GM13976 (cell line): ENCODE results near the gene EIF1AX.

ENCODE experiments used
- DNase-seq: peaks from one replicate; pipeline ENCODE4 v3.0.0; 2012; ENCODE audit warnings: low spot score
- in situ Hi-C: fragments of 300-500 bp; cut with MboI; formaldehyde crosslinking; loops from one replicate; pipeline ENCODE4 v1.12.0; 2022; ENCODE audit warnings: low sequenced_read_pairs, mixed read lengths, inconsistent platforms; ENCODE audit not compliant: unreplicated experiment
- TF ChIP-seq, protein P1 (sequence below): IDR thresholded peaks from 2 replicates; pipeline ENCODE4 v1.5.1; 2012; ENCODE audit warnings: borderline replicate concordance, mild to moderate bottlenecking; ENCODE audit not compliant: insufficient read depth; ENCODE audit errors: extremely low read depth, missing control alignments, control extremely low read depth

The EIF1AX gene

DNA sequence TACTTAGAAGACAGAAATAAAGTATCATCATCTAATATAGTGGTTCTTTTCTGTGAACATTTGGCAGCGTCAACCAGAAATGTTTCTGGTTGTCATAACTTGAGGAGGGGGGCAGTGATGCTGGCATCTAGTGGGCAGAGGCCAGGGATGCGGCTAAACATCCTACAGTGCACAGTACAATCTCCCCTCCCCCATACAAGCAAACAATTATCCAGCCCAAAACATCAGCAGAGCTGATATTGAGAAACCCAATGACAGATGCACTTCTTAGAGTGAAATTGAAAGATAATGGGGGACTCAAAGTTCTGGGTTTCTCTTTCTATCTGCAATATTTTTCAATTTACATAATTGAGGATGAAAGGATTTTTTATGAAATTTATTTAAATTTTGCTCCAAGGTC, 1.9 kb upstream of the EIF1AX start:
- TF ChIP-seq, protein P1, sequence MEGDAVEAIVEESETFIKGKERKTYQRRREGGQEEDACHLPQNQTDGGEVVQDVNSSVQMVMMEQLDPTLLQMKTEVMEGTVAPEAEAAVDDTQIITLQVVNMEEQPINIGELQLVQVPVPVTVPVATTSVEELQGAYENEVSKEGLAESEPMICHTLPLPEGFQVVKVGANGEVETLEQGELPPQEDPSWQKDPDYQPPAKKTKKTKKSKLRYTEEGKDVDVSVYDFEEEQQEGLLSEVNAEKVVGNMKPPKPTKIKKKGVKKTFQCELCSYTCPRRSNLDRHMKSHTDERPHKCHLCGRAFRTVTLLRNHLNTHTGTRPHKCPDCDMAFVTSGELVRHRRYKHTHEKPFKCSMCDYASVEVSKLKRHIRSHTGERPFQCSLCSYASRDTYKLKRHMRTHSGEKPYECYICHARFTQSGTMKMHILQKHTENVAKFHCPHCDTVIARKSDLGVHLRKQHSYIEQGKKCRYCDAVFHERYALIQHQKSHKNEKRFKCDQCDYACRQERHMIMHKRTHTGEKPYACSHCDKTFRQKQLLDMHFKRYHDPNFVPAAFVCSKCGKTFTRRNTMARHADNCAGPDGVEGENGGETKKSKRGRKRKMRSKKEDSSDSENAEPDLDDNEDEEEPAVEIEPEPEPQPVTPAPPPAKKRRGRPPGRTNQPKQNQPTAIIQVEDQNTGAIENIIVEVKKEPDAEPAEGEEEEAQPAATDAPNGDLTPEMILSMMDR = no peak
- in situ Hi-C loops = no loop called here
- no peak for DNase-seq

DNA sequence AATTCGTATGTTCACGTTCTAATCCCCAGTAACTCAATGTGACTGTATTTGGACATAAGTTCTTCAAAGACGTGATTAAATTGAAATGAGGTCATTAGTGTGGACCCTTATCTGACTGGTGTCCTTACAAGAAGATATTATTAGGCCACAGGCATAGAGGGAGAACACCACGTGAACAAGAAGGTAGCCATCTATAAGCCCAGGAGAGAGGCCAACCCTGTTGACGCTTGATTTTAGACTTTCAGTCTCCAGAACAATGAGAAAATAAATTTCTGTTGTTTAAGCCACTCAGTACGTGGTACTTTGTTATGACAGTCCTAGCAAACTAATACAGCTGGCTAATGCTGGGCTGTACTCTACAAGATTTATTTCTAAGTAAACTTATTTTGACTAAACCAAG, 1.5 kb upstream of the EIF1AX start:
- TF ChIP-seq, protein P1 = no peak
- in situ Hi-C loops = no loop called here
- DNase-seq = no peak

DNA sequence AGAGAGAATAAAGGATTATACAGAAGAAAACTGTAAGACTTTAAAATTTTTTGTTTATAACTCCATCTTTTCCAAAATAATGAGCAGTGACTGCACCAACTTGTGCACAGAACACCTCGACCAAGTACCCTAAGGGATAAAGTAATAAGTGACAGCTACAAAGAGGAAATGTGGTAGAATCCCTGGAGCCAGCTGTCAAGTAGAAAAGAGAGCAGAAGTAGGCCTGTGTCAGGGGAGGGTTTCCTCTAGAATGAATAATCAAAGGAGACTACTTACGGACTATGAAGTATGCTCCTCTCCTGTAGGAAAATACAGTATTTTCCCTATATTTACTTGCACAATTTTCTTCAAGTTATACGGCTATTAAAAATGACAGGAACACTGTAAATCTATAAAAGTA, 1.2 kb downstream of the EIF1AX start:
- in situ Hi-C loops = no loop called here
- TF ChIP-seq, protein P1 = no peak
- DNase-seq = no peak

DNA sequence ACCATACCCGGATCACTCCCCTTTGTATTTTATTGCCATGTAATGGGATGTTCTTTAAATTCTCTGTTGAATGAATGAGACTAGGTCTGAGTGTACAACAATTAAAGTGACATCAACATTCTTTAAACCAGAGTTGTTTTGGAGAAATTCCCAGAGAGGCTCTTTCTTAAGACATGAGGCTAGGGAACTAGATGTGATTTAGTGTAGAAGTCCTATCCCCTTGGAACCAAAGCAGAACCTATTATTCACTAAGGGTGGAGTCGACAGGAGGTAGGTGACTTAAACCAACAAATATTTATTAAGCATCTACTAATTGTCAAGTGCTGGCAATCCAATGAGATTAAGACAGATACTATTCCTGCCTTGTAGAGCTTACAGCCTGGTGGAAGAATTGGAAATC, 1.7 kb downstream of the EIF1AX start:
- in situ Hi-C loops = no loop called here
- TF ChIP-seq, protein P1 = no peak
- no peak for DNase-seq

DNA sequence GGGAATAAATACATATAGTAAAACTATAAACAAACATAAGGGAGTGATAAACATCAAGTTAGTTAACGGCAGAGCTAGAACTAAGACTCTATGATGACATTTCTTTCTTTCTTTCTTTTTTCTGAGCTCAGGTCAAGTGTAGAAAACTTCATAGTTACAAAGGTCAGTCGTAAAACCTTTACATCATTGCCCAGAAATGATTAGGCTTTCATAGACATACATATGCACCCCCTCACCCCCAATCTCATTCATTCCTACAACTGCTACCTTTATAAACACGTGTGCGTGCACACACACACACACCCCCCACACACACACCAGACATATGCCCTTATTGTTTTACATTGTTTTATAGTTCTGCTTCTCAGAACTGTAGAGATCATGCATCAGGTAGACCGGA, 5.7 kb downstream of the EIF1AX start:
- in situ Hi-C loops = no loop called here
- DNase-seq = no peak
- TF ChIP-seq, protein P1 = no peak

DNA sequence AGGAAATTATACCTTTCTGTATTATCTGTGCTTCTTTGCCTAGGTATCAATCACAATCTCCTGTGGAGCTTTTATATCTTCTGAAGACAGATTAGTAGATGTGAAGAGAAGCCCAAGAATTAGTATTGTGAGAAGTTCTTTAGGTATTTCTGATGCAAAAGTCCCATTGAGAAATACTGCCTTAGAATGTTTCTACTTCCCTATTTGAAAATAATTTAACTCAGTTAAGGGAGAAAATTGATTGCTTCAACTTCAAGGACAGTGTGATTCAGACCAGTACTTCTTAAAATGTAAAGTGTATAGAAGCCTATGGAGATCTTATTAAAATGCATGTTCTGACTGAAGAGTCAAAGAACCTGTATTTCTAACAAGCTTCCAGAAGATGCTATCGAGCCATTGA, 9.0 kb downstream of the EIF1AX start:
- in situ Hi-C loops = no loop called here
- TF ChIP-seq, protein P1 = no peak
- DNase-seq = no peak

DNA sequence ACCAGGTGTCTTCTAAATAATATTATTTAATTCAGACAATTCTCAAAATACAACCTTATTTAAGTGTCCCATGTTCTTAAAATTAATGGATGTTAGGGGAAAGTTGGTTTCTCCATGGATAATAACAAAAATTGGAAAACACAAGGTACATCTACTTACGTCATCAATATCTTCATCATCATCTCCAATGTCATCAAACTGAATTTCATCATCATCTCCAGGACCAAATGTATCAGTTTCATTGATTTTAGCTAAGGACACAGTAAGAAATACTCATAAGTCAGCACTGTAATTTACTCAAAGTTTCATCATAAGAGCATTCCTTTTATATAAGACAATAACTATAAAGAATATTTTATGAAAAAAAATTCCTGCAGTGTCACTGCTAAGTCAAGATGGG, 11.3 kb downstream of the EIF1AX start:
- in situ Hi-C loops = no loop called here
- TF ChIP-seq, protein P1 = no peak
- DNase-seq = no peak
